ENCODE measurements around the gene FSIP1.

GRCh38 chr15:39814489-39814888, 31.8 kb upstream of the FSIP1 start:
- TF ChIP-seq, protein P1, sequence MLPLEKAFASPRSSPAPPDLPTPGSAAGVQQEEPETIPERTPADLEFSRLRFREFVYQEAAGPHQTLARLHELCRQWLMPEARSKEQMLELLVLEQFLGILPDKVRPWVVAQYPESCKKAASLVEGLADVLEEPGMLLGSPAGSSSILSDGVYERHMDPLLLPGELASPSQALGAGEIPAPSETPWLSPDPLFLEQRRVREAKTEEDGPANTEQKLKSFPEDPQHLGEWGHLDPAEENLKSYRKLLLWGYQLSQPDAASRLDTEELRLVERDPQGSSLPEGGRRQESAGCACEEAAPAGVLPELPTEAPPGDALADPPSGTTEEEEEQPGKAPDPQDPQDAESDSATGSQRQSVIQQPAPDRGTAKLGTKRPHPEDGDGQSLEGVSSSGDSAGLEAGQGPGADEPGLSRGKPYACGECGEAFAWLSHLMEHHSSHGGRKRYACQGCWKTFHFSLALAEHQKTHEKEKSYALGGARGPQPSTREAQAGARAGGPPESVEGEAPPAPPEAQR (CRISPR knock-in tag; IDR thresholded peaks at IDR 0.05), result no peak
- TF ChIP-seq NR3C1 (CRISPR knock-in tag; conservative IDR thresholded peaks at IDR 0.05; ENCODE audit: low read depth) (no peak), NFYB (CRISPR knock-in tag; conservative IDR thresholded peaks at IDR 0.05; ENCODE audit: low read depth) (no peak), ZNF671 (CRISPR knock-in tag; IDR thresholded peaks at IDR 0.05) (no peak)
- TF ChIP-seq, protein P2, sequence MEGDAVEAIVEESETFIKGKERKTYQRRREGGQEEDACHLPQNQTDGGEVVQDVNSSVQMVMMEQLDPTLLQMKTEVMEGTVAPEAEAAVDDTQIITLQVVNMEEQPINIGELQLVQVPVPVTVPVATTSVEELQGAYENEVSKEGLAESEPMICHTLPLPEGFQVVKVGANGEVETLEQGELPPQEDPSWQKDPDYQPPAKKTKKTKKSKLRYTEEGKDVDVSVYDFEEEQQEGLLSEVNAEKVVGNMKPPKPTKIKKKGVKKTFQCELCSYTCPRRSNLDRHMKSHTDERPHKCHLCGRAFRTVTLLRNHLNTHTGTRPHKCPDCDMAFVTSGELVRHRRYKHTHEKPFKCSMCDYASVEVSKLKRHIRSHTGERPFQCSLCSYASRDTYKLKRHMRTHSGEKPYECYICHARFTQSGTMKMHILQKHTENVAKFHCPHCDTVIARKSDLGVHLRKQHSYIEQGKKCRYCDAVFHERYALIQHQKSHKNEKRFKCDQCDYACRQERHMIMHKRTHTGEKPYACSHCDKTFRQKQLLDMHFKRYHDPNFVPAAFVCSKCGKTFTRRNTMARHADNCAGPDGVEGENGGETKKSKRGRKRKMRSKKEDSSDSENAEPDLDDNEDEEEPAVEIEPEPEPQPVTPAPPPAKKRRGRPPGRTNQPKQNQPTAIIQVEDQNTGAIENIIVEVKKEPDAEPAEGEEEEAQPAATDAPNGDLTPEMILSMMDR (IDR thresholded peaks at IDR 0.05), result no peak
